RWPE2 (cell line): ENCODE measurements around the gene HEMK1.

ENCODE experiments used
- ATAC-seq: fragments of 200-7000 bp; cut with Tn5 transposase; 3 replicates; pipeline ENCODE4 v1.9.1; 2021; ENCODE audit warnings: low read depth
- DNase-seq: peaks from one replicate; pipeline ENCODE4 v3.0.0-alpha.2; 2020; ENCODE audit warnings: low spot score
- H3K27ac ChIP-seq: fragments of 450-650 bp; 2 replicates; pipeline ENCODE4 v1.5.1; 2017; ENCODE audit warnings: mild to moderate bottlenecking; ENCODE audit not compliant: poor library complexity, severe bottlenecking
- H3K27me3 ChIP-seq: fragments of 250-450 bp; sonication (Bioruptor Pico); 2 replicates; pipeline ENCODE4 v1.5.1; 2021; ENCODE audit warnings: mild to moderate bottlenecking, moderate library complexity; ENCODE audit not compliant: insufficient read depth, poor library complexity, severe bottlenecking
- H3K36me3 ChIP-seq: fragments of 250-450 bp; sonication (Bioruptor Pico); 2 replicates; pipeline ENCODE4 v1.5.1; 2020; ENCODE audit warnings: low read depth, mild to moderate bottlenecking, moderate library complexity
- H3K4me1 ChIP-seq: fragments of 250-450 bp; sonication (Bioruptor Pico); 2 replicates; pipeline ENCODE4 v1.5.1; 2021; ENCODE audit warnings: mild to moderate bottlenecking, moderate library complexity; ENCODE audit not compliant: insufficient read depth, poor library complexity, severe bottlenecking
- H3K4me3 ChIP-seq: fragments of 250-450 bp; sonication (Bioruptor Pico); 2 replicates; pipeline ENCODE4 v1.5.1; 2021; ENCODE audit warnings: mild to moderate bottlenecking, moderate library complexity; ENCODE audit not compliant: severe bottlenecking
- H3K9me3 ChIP-seq: fragments of 250-450 bp; sonication (Bioruptor Pico); 2 replicates; pipeline ENCODE4 v1.5.1; 2021; ENCODE audit warnings: mild to moderate bottlenecking, moderate library complexity; ENCODE audit not compliant: severe bottlenecking
- TF ChIP-seq, protein P1 (sequence below): fragments of 450-650 bp; IDR thresholded peaks from one replicate; pipeline ENCODE4 v1.5.1; 2017; ENCODE audit warnings: mild to moderate bottlenecking, moderate library complexity; ENCODE audit not compliant: poor library complexity, severe bottlenecking

The HEMK1 gene

DNA sequence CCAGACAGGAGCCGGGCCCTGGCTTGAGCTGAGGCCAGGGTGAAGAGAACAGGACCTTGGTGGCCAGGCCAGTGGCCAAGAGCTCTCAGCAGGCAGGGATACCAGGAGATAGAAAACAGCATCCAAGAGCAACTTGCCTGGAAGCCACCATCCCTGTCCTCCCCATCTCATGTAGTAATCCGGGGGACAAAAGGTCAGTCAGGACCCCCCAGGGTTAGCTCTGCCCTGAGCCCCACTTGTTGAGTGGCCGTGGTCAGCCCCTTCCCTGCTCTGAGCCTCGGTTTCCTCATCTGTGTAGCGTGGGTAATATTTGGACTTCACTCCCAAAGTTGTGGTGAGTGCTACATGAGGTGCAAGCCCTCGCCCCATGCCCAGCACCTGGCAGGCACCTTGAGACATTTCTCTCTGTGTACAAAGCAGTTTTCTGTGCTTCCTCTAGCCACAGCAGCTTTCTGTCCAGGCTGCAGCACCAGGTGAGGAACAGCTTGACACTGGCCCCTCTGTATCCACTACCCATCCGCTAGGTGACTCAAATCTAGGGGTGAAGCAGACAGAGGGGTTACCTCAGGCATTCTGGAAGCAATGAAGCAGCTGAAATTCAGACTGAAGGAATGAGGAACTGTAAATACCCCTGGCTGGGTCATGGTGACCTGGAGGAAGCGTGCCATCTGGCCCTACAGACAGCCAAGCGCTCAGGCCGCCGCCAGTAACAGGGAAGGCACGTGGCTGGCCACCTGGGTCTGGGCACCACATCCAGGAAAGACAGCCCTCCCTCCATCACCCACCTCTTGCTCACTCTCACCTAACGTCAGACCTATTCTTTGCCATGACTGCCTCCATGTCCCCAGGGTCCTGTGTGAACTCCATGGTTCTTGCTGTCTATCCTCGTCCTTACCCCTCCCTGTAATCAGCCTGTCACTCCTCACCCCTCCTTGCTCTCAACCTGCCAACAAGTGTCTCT lies 35.6 kb downstream of the HEMK1 start:
- Histone ChIP-seq H3K9me3 (no peaks in the 10 kb centered on the region), H3K4me1 (peaks cover 28% of the 10 kb centered on the region), H3K27me3 (no peaks in the 10 kb centered on the region), H3K27ac (no peak overlapping the region), H3K36me3 (peaks cover 23% of the 10 kb centered on the region), H3K4me3 (no peak overlapping the region)
- no peak for DNase-seq
- ATAC-seq = no peak
- TF ChIP-seq, protein P1, sequence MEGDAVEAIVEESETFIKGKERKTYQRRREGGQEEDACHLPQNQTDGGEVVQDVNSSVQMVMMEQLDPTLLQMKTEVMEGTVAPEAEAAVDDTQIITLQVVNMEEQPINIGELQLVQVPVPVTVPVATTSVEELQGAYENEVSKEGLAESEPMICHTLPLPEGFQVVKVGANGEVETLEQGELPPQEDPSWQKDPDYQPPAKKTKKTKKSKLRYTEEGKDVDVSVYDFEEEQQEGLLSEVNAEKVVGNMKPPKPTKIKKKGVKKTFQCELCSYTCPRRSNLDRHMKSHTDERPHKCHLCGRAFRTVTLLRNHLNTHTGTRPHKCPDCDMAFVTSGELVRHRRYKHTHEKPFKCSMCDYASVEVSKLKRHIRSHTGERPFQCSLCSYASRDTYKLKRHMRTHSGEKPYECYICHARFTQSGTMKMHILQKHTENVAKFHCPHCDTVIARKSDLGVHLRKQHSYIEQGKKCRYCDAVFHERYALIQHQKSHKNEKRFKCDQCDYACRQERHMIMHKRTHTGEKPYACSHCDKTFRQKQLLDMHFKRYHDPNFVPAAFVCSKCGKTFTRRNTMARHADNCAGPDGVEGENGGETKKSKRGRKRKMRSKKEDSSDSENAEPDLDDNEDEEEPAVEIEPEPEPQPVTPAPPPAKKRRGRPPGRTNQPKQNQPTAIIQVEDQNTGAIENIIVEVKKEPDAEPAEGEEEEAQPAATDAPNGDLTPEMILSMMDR = no peak

DNA sequence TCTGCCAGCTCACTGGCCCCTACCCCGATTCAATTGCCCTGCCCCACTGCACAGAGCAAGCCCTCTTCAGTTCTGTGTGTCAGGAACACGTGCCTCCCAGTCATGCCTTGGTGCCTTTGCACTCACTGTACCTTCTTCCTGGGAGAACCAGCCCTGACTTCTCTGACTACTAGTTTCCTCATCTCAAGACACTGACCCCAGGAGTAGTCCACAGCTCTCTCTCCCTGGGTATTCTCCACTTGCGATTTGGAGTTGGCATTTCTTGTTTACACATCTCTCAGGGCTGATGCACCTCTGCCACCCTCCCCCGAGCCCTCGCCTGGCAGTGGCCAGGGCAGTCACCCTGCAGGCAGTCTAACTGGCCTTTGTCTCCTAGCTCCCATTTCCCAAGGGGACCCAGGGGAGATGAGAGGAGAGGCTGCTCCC lies 36.6 kb downstream of the HEMK1 start:
- Histone ChIP-seq H3K4me1 (peaks cover 31% of the 10 kb centered on the region), H3K9me3 (no peaks in the 10 kb centered on the region), H3K4me3 (no peak overlapping the region), H3K27me3 (no peaks in the 10 kb centered on the region), H3K36me3 (peaks cover 27% of the 10 kb centered on the region), H3K27ac (no peak overlapping the region)
- ATAC-seq (no peak), DNase-seq (no peak)
- TF ChIP-seq, protein P1 = no peak

DNA sequence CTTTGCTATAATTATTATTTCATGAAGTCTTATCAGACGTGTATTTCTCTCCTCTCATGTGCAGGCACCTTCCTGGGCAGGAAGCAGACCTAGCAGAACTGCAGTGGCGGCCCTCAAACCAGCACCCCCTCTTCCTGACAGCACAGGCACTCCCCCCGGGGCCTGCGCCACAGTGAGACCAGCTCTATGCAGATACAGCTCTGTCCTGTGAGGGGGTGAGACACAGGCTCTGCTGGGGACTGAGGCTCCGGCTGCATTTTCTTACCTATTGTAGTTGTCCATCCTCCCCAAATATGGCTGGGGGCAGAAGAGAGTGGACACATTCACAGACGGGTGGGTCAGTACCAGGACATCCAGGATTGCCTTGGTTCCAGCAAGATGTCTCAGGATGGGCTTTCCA lies 37.3 kb downstream of the HEMK1 start:
- DNase-seq (no peak), ATAC-seq (no peak)
- no peaks in the 10 kb centered on the region for H3K27me3 ChIP-seq
- no peak overlapping the region for H3K4me3 ChIP-seq
- no peak overlapping the region for H3K27ac ChIP-seq
- peaks cover 27% of the 10 kb centered on the region for H3K36me3 ChIP-seq
- H3K9me3 ChIP-seq = no peaks in the 10 kb centered on the region
- peaks cover 24% of the 10 kb centered on the region for H3K4me1 ChIP-seq
- TF ChIP-seq, protein P1 = no peak

DNA sequence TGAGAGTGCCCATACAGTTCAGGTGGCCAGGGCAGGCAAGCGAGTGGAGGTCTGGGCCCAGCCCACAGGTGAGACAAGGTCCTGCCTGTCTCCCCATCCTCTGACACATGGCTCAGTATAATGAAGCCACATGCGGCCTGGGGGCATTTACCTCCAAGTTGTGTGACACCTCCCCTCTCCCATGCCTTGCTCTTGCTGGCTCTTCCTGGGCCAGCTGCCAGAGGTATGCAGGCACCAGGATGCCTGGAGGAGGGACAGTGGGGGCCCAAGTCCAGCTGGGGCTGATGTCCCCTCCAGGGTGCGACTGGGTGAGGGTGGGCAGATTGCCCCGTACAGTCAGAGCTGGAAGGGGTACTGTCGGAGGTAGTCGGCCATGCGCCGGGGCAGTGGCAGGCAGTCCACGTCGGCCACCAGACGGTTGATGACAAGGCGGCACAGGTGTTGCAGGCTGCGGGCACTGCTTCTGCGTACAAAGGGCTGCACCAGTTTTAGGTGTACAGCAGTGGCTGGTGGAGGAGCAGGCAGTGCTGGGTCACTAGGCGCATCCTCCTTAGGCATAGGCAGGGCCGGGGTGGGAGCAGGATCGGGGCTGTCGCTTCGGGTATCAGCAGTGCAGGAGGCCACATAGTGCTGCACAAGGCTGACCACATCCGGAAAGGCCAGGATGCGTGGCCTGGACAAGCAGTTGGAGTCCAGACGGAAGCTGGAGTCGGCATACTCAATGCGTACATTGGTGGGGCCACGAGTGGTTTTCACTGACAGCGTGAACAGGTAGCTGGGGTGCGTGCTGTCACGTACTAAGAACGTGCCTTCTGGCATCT lies 38.2 kb downstream of the HEMK1 start:
- H3K27me3 ChIP-seq = no peaks in the 10 kb centered on the region
- no peak overlapping the region for H3K27ac ChIP-seq
- H3K36me3 ChIP-seq = peaks cover 27% of the 10 kb centered on the region
- ATAC-seq = no peak
- no peaks in the 10 kb centered on the region for H3K9me3 ChIP-seq
- TF ChIP-seq, protein P1 = no peak
- no peak overlapping the region for H3K4me3 ChIP-seq
- peaks cover 18% of the 10 kb centered on the region for H3K4me1 ChIP-seq
- no peak for DNase-seq
